NCI-H226 (cell line): ENCODE measurements around the gene XYLT1.

ENCODE experiments used
- DNase-seq: peaks from one replicate; pipeline ENCODE4 v3.0.0-alpha.2; 2015

XYLT1 gene

GRCh38 chr16:17117906-17118577 lies 352.7 kb downstream of the XYLT1 start:
- DNase-seq = no peak

GRCh38 chr16:17116595-17117322 lies 354.0 kb downstream of the XYLT1 start:
- DNase-seq = no peak

- DNase-seq = no peak
These were observed 361.3 kb downstream of the XYLT1 start for GRCh38 chr16:17109413-17109812.

- no peak for DNase-seq
These were observed 362.2 kb downstream of the XYLT1 start for GRCh38 chr16:17108596-17108995.

- DNase-seq = no peak
These were observed 363.3 kb downstream of the XYLT1 start for GRCh38 chr16:17107450-17107849.

GRCh38 chr16:17106243-17106791 lies 364.4 kb downstream of the XYLT1 start:
- no peak for DNase-seq

GRCh38 chr16:17105239-17105797 lies 365.4 kb downstream of the XYLT1 start:
- DNase-seq = no peak

GRCh38 chr16:17104654-17105053 lies 366.1 kb downstream of the XYLT1 start:
- no peak for DNase-seq

- no peak for DNase-seq
These were observed 367.5 kb downstream of the XYLT1 start for GRCh38 chr16:17103216-17103615.

- no peak for DNase-seq
These were observed 369.1 kb downstream of the XYLT1 start for GRCh38 chr16:17101646-17102045.

- DNase-seq = no peak
These were observed 372.1 kb downstream of the XYLT1 start for GRCh38 chr16:17098685-17099084.

GRCh38 chr16:17084130-17084529 lies 386.6 kb downstream of the XYLT1 start:
- DNase-seq = no peak

- no peak for DNase-seq
These were observed 387.1 kb downstream of the XYLT1 start for GRCh38 chr16:17083628-17084027.

- no peak for DNase-seq
These were observed 388.5 kb downstream of the XYLT1 start for GRCh38 chr16:17082095-17082882.

- DNase-seq = no peak
These were observed 390.7 kb downstream of the XYLT1 start for GRCh38 chr16:17080105-17080504.

- no peak for DNase-seq
These were observed 391.7 kb downstream of the XYLT1 start for GRCh38 chr16:17078931-17079631.

GRCh38 chr16:17076818-17077498 lies 393.8 kb downstream of the XYLT1 start:
- no peak for DNase-seq

- DNase-seq = no peak
These were observed 394.5 kb downstream of the XYLT1 start for GRCh38 chr16:17076092-17076754.

- no peak for DNase-seq
These were observed 398.7 kb downstream of the XYLT1 start for GRCh38 chr16:17072104-17072503.

- DNase-seq = no peak
These were observed 399.7 kb downstream of the XYLT1 start for GRCh38 chr16:17070882-17071592.

GRCh38 chr16:17069681-17070080 lies 401.1 kb downstream of the XYLT1 start:
- DNase-seq = no peak
